Inferior parietal cortex (tissue), 1 donor: ENCODE results near the gene GNAZ.

Experiments used
- DNase-seq: peaks from one replicate; pipeline ENCODE4 v3.0.0-alpha.2; 2016; ENCODE audit errors: extremely low spot score

GNAZ gene

DNA sequence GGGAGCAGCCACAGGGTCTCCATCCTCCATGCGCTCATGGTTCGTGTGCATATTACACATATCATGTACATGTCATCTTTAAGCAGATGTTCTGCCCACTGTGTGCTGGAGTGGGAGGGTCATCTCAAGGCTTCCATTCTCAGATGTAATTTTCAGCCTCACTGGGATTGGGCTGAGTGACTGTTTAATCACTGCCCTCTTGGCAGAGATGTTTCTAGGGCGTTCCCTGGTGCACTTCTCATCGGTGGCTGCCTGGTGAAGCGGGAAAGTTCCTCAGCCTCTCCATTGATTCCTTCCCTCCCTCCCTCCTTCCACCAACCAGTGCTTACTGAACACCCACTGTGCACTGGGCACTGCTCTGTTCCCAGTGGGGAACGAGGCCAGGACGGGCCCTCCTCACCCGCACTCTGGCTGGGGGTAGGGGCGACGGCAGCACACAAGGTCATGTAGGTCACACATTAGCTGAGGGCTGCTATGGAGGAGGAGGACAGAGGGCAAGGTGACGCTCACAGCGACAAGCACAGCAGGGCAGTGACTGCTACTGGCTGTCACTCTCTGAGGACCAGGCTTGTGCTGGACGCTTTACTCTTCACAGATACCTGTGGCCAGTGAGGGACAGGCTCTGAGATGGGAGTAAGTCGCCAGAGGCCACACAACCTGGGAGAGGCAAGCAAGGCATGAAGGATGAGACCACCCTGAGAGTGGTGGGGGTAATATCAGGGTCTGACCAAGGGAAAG is 22.9 kb downstream of the GNAZ start:
- no peak for DNase-seq

DNA sequence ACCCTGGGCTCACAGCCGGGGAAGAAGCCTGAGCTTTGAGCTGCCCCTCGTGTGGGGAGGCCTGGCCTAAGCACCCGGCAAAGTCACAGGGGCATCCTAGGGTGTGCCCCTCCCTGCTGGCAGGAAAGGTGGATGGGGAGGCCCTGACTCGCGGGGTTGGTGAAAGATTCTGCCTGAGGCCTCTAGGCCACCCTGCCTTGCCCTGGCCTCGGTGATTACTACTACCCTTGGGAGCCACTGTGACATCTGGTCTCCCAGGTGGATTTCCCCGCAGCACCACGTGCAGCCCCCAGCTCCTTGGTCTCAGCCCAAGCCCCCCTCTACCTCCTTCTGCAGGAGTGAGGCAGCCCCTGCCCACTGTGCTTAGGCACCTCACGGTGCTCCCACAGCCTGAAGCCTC is 23.9 kb downstream of the GNAZ start:
- DNase-seq = no peak

DNA sequence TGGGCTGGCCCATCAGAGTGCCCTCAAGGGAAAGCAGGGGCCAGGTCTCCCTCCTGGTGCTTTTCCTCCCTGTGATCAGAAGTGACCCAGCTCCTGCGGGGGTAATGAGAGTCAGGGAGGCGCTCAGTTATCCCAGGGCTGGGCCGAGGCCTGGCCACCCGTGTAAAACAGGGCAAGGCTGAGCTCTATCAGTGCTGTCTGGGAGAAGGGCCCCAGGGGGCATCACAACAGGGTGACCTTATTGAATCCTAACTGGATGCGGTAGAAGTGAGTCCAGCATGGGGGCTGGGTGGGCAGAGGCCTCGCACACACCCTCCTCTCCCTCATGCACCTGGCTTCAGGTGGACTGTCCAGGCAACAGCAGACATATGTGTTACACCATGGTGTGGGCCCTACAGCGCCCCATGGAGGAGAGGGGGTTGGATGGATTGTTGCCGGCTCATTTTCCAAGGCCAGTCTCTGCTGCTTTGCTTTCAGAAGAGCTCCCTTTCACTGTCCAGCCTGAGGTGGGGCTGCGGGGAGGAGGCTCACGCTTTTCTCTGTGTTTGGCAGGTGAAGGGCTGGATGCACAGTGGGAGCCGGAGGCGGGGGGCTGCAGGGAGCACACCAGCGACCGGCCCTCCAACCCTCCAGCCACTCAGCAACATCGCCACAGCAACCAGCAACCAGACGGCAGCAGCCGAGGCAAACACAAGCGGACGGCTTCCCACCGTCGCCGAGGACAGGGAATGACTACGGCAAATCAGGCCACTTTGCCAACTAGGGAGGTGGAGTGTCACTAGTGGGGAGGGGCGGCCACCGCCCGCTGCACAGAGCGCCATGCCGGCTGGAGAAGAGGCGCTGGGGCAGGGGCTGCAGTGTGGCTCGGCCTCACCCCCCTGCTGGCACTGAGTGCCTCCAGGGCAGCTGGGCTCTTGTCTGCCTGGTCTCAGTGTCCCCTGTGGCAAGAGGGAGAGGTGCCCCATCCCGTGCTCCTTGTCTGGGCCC is 24.7 kb downstream of the GNAZ start:
- DNase-seq = no peak

DNA sequence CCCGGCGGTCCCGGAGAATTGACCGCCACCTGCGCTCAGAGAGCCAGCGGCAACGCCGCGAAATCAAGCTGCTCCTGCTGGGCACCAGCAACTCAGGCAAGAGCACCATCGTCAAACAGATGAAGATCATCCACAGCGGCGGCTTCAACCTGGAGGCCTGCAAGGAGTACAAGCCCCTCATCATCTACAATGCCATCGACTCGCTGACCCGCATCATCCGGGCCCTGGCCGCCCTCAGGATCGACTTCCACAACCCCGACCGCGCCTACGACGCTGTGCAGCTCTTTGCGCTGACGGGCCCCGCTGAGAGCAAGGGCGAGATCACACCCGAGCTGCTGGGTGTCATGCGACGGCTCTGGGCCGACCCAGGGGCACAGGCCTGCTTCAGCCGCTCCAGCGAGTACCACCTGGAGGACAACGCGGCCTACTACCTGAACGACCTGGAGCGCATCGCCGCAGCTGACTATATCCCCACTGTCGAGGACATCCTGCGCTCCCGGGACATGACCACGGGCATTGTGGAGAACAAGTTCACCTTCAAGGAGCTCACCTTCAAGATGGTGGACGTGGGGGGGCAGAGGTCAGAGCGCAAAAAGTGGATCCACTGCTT is 25.5 kb downstream of the GNAZ start:
- DNase-seq = no peak

DNA sequence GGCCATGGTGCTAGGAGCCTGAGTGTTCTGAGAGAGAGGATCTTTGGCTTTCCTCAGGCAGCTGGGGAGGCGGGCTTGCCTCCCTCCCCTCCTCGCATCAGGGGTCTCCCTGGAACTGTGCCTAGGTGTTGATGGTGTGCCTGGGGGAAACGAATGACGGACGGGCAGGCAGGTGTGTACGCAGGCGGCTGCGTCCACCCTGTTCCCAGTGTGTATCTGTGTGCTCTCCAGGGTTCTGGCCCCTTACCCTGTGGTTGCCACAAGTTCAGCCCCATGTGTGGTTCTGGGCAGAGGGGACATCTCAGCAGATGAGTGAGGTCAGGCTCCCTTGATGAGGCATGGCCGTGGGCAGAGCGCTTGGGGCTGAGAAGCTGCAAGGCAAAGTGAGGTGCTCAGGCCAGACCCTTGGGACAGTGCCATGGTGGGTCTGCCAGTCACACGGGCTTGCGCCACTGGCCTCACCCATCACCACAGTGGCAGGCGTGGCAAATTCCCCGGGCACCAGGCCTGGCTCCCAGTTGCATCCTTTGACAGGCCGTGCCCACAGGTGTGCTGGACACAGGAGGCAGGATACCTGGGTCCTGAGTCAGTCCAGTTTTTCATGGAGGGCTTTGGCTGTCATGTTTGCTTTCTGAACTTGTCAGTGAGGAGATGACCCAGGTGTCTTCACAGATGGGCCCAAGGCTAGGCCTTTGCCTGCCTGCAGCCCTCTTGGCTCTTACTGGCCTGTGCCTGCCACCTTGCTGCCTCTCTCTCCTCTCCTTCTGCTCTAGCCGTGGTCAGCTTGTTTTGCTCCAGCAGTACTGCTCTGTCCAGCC is 27.3 kb downstream of the GNAZ start:
- no peak for DNase-seq

DNA sequence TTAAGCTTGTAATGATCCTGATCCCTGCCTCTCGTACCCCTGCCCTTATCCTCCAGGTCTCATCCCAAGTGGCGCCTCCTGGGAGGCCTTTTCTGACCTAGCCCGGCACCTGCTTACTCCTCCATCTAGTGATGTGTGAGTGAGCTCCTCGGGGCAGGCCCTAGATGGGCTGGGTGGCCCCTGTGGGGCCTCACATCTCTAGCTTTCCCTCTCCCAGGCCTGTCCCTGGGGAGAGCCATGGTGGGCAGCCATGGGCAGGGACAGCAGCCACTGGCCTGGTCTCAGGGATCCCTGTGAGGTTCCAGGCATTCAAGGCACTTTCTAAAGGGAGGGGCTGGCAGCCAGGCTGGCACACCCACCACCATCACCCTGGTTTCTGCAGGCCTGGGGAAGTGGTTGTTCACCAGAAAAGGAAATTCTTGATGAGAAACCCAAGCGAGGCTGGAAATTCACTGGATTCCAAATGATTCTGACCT is 27.9 kb downstream of the GNAZ start:
- DNase-seq = no peak

DNA sequence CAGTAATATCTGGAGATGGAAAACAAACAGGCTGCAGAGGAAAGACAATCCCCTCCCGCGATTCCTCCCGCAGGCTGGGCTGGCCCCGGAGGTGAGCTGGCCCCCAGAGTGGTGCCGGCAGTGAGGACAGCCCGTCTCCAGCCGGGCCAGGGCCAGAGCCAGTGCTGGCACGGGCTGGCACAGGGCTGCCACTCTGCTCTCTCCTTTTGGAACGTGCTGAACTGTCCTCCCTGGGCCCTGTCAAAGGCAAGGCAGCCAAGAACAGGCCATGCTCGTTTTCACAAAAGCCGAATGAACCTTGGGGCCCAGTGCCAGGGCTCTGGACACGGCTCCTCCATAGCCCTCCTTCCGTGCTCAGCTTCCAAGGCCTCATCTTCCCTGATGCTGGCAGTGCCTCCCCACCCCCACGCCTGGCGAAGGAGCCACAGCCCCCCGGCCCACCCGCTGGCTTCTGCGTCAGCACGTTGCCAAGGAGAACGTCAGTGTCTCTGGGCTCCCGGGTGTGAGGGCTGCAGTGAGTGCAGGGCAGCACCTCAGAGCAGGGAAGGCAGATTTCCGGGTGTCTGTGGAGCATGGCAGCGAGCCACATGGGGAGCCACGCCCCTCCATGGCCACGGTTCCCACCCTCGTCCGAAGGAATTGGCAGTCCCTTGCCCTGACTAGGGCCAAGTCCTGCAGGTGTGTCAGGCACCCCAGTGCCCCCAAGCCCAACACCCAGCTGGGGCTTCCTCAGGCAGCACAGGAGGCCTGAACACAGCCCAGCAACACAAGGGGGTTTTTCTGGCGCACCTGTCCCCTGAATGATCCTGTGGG is 28.6 kb downstream of the GNAZ start:
- DNase-seq = no peak

DNA sequence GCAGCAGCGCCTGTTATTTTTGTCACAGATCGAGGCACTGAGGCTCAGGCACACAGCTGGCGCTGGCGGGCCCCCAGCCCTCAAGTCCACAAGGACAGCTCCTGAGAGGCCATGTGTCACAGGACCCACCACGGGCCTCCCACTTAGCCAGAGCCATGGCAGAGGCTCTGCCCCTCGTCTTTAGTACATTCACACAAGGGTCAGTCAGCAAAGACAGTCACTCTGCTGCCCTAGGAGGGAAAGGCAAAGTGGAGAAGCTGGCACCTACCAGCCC is 29.1 kb downstream of the GNAZ start:
- no peak for DNase-seq

DNA sequence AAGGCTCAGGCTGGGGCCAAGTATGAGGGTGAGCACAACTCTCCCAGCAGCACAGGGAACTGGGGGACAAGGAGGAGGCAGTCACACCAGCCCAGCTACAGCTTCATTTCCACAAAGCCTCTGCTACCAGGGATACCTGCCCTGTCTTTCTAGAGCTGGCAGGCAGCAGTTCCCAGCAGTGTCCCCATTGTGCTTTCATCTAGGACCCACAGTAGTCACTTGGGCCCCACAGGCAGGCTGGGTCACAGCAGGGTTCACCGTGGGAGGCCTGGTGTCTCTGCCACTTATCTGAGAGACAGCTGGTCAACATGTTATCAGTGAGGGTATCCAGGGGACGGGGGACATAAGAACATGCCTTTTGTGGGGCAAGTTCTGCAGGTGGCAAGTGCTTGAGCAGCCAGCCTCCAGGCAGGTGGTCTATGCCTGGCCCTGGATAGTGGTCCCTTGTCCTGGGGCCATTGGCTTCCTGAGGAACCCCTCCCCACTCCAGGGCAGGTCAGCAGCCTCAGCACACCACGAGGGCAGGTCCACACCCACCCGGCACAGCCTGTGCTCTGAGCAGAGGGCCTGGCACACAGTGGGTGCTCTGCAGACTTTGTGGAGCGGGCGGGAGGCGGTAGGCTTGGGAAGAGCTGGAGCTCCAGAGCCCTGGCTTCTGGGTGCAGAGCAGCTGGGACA is 29.9 kb downstream of the GNAZ start:
- DNase-seq = no peak

DNA sequence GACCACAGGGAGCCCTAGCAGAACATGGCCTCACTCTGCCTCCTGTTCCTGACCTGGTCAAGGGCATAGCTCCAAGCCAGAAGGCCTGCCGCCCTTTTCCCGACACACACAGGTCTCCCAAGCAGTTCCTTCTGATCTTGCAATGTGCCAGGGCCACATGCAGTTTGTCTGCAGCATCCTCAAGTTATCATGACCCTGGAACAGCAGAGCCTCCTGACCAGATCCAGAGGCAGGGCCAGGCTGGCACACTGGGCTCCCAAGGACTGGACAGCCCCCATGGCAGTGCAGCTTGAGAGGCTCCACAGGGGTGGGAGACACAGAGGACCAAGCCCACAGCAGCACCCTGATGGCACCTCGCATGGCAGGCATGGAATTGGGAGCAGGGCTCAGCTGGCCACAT is 31.2 kb downstream of the GNAZ start:
- no peak for DNase-seq

DNA sequence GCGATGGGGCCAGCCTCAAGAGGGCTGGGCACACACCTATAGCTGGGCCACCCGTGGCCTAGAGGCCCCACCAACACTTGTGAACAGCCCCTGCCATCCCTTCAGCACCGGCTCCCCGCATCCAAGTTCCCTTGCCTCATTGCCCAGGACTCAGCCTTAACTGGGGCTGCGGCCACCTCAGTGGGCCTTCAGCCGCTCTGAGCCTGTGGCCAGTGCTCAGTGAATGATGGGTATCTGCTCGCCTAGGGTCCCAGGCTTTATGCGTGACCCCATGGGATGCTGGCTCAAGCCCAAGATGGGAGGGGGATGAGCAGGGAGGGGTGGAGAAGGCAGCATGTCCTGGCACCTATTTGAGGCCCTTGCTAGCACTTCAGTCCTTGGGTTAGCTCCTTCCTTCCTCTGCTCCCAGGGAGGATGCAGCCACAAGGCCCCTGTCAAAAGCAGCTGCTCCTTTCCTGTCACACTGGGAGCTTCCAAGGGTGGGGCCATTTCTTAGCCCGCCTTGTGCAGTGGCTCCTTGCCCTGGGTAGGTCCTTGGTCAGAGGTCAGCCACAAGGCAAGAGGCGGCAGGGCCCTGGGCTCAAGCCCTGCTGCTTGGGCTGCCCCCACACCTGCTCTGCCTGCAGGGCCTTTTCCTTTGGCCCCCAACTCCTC is 31.8 kb downstream of the GNAZ start:
- no peak for DNase-seq

DNA sequence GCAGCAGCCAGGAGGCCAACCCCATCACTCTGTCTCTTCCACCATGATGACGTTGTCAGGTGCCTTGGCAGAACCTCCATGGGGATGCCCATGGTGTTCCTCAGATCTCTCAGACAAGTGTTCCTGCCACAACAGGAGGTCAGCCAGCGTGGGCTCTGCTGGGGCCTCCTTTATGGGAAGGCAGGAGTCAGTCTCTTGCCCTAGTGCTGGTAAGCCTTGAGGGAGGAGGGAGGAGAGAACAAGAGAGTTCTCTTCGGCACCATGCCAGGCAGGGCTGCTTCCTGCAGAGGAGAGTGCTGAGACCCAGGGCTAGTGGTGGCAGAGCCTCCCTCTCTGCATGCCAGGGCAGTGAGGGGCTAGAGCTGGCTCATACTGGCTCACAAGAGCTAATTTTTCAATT is 32.5 kb downstream of the GNAZ start:
- DNase-seq = no peak

DNA sequence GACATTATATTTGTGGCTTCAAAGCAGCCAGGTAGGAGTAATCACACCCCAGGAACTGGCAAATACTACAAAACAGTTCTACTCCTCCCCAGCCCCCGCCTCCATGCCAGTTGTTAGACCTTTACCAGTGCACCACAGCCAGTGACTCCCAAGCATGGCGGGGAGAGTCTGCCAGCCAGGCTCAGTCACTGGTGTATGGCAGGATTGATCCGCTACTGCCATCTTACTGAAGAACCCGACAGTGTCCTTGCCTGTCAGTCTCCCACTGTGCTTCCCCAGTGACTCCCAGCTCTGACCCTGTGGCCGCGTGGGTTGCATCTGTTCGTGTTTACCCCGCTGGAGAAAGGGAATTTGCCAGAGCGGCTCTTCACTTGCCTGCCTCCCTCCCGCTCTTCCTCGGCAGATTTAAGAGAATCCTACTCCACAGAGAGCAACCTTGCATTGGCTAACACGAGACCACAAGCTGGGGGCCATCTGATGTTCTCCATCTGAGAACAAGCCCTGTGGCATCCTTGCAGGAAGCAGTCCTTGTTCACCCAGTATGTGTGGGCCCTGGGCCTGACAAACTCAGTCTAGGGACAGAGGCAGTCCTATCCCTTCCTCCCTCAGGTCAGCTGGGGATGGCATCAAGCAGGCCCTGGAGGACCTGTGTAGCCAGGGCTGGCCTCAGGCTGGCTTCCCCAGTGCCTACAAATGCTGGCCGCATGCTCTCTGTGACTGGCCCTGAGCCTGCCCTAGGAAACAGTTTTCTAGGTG is 33.1 kb downstream of the GNAZ start:
- DNase-seq = no peak

DNA sequence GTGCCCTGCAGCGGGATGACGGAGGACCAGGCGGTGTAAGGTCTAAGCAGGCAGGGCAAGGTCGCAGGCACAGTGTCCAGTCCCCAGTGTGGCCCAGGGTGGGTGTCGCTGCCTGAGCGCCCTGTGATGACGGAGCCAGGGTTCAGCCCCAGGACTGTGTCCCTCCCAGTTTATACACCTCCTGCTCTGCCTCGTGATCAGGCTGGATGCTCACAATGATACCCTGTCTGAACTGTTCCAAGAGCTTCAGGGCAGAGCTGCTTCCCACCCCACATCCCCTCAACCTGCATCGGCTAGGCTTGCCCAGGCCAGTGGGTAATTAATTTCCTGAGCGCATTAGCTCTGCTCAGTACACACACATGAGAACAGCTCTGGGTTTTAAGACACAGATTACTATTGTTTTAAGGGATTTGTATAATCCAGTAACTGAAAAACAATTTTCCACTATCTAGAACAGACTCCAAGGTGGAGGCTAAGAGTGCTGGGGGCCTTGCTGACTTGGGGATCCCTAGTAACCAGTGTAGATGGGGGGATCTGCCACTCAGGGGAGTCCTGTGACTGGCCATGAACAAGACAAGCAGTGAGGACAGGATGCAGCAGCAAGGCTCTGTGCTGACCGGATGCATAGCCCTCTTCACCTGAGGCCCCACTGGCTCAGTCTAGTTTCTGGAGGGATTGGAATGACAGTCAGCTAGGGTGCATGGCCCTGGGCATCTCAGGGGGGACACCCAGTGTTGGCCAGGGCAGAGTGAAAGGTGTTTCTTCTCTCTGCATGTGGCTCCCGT is 34.1 kb downstream of the GNAZ start:
- no peak for DNase-seq

DNA sequence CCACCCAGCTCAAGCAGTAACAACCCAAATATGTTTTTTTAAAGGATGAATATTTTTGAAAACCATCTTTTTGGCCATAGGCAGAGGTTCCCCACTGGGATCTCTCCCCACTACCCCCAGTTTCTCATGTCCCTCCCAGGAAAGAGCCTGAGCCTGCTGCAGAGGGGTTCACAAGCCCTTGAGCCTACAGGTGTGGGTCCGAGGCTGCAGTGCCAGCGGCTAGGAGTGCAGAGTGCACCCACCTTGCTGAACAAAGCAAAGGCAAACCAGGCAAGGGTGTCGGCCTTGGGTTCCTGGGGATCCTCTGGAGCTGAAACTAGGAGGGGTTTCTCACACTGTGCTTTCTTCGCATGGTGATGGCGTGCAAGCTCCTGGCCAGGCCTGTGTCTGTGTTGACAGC is 35.0 kb downstream of the GNAZ start:
- no peak for DNase-seq

DNA sequence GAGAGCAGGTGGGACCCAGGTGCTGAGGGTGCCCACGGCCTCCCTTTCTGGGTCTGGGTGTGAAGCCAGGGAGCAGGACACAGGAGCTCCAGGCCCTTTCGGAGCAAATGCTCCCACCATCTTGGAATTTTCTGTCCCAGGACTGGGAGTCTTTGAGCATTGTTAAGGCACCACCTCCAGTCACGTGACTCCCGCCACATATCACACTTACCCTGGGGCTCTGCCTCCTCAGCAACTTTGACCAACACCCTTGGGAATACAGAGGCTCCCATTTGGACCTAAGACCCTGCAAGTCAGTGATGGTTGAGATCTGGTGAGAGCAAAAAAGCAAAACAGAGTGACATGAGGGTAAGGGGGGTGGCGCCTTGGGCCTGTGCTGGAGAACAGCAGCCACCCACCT is 35.6 kb downstream of the GNAZ start:
- no peak for DNase-seq

DNA sequence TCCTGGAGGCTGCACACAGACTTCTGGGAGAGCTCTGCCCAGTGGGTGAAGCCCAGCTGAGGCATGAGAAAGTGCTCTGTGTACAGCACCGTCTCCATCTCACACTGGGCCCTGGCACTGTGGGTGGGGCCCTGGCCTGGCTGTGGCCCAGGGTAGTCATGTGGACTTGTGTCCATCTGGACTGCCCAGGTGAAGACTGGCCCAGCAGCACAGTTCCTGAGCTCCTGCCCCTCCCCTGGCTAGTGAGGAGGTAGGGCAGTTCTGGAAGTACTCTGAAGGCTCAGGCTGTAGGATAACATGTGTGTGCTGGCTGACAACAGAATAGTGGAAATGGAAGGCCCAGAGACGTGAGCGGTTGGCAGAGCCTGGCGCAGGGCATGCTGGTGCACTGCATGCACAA is 36.0 kb downstream of the GNAZ start:
- no peak for DNase-seq

DNA sequence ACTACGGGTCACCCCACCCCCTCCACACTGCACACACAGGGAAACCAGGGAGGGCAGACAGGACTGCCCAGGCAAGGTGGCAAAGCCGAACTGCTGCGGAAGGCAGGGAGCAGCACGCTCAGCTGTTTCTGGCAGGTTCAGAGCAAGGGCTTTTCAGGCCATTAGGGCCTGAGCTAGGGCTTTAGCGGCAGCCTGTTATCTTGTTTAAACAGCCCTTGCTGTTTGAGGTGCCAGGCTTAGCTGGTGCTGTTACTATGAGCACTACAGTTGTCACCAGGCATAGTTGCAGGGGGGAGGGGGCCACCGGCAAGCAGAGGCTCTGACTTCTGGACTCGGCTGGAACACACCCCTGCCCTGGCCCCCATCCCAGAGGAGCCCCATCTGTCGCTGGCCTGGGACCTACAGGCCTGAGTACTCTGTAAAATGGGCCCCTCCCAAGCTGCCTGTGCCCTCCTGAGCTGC is 36.6 kb downstream of the GNAZ start:
- DNase-seq = no peak
